H1 (cell line): ENCODE measurements around the gene IRF7.

Experiments
- CBX5 ChIP-seq: fragments of 300-800, 300-1000 bp; sonication (generic); IDR thresholded peaks from 2 replicates; pipeline ENCODE4 v1.7.1; 2016; ENCODE audit warnings: antibody characterized with exemption, low read length, low read depth
- CREB1 ChIP-seq: IDR thresholded peaks from 2 replicates; pipeline ENCODE4 v1.6.1; 2012; ENCODE audit warnings: inconsistent platforms
- CTBP2 ChIP-seq: IDR thresholded peaks from 2 replicates; pipeline ENCODE4 v1.7.0; 2011; ENCODE audit warnings: borderline replicate concordance, mild to moderate bottlenecking, moderate library complexity, mixed read lengths, low read length; ENCODE audit not compliant: insufficient read depth, insufficient read length
- EGR1 ChIP-seq: IDR thresholded peaks from 2 replicates; pipeline ENCODE4 v1.6.1; 2011; ENCODE audit warnings: low read depth, low read length, borderline replicate concordance
- EP300 ChIP-seq, 2 experiments: IDR thresholded peaks; 1 replicate in 1 of 2; 2 replicates in 1 of 2; pipeline ENCODE4 v1.6.1; 2011 to 2012; ENCODE audit warnings: low read depth in 2 of 2, low read length in 2 of 2, mild to moderate bottlenecking in 2 of 2, borderline replicate concordance in 1 of 2, inconsistent platforms in 1 of 2, moderate library complexity in 1 of 2
- EZH2 ChIP-seq: fragments of 200-600 bp; sonication (generic); IDR thresholded peaks from 2 replicates; pipeline ENCODE4 v1.7.1; 2012; ENCODE audit warnings: low read depth, mild to moderate bottlenecking, moderate library complexity, low read length, inconsistent platforms; ENCODE audit not compliant: severe bottlenecking
- HDAC6 ChIP-seq: IDR thresholded peaks from one replicate; pipeline ENCODE4 v1.7.1; 2012; ENCODE audit warnings: low read depth, mild to moderate bottlenecking, inconsistent platforms, low read length, moderate library complexity
- POLR2A ChIP-seq, 2 experiments: IDR thresholded peaks; 1 replicate in 1 of 2; 2 replicates in 1 of 2; pipeline ENCODE4 v1.6.1; 2011; ENCODE audit warnings: low read depth in 2 of 2, low read length in 2 of 2, mild to moderate bottlenecking in 2 of 2; ENCODE audit errors: control extremely low read depth in 1 of 2
- POLR2AphosphoS5 ChIP-seq: IDR thresholded peaks from 2 replicates; pipeline ENCODE4 v1.6.1; 2011; ENCODE audit warnings: low read depth, low read length
- SIX5 ChIP-seq: IDR thresholded peaks from 2 replicates; pipeline ENCODE4 v1.6.1; 2011; ENCODE audit warnings: mild to moderate bottlenecking, low read depth, low read length
- TAF1 ChIP-seq: IDR thresholded peaks from 2 replicates; pipeline ENCODE4 v1.6.1; 2011; ENCODE audit warnings: mild to moderate bottlenecking, low read depth, low read length

GRCh38 chr11:596374-596773, 19.4 kb downstream of the IRF7 start:
- TF ChIP-seq EZH2: no peak
- TF ChIP-seq SIX5: no peak
- no peak for TF ChIP-seq EGR1
- no peak for TF ChIP-seq EP300 (IDR thresholded peaks at IDR 0.05; ENCODE audit: borderline replicate concordance in 1 of 2, low read depth in 2 of 2, low read length in 2 of 2)
- TF ChIP-seq POLR2A (IDR thresholded peaks at IDR 0.05; ENCODE audit: control extremely low read depth in 1 of 2, low read depth in 2 of 2, low read length in 2 of 2): no peak
- no peak for TF ChIP-seq HDAC6
- TF ChIP-seq POLR2AphosphoS5: no peak
- TF ChIP-seq CTBP2: no peak
- no peak for TF ChIP-seq CREB1
- no peak for TF ChIP-seq CBX5
- TF ChIP-seq TAF1: no peak
